Measurements from ENCODE around the gene AGPAT4. TPM values are rescaled to one million over a fixed set of nuclear protein-coding genes. Genes with fewer than 3 reads are reported as not detected.

The AGPAT4 gene
- polyA plus RNA-seq, 1 of the 3 experiments (the other 2 are of a cell fraction) = 3.9 TPM

DNA sequence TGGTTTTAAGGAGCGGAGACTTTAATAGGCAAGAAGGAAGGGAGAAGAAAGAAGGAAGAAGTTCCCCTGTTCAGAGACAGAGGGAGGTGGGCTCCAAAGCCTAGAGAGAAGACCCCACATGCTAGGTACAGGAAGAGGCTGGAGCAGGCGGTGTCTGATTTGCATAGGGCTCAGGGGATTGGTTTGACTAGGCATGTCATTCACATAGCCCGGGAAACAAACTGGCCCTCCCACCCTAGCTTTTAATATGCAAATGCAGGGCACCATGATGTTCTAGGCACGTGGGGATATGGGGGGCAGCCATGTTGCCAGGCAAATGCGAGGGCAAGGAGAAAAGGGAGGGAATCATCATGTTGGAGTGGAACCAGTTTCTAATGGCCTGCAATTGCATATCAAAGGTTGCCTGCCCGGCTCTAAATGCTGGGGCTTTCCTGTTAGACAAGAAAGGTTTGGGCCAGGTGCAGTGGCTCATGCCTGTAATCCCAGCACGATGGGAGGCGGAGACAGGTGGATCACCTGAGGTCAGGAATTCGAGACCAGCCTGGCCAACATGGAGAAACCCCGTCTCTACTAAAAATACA, 34.3 kb upstream of the AGPAT4 start:
- Histone ChIP-seq H2AFZ (ENCODE audit: low read depth) (no peak overlapping the region), H3K4me3 (ENCODE audit: low read depth in 2 of 2, low read length in 1 of 2) (no peak overlapping the region), H3F3A (replicated peaks; ENCODE audit: insufficient read depth) (no peaks in the 10 kb centered on the region), H3K9me3 (no peaks in the 10 kb centered on the region), H3K27me3 (ENCODE audit: insufficient read depth) (no peaks in the 10 kb centered on the region), H3K9me2 (no peaks in the 10 kb centered on the region), H4K20me1 (ENCODE audit: insufficient read depth) (no peaks in the 10 kb centered on the region), H3K4me1 (ENCODE audit: control insufficient read depth in 1 of 2, insufficient read depth in 2 of 2, low read depth in 1 of 2, low read length in 1 of 2) (peaks cover 0 to 4% of the 10 kb centered on the region in 2 experiments; a peak in 1 of 4 replicates), H3K36me3 (replicated peaks in 1 of 2; ENCODE audit: control insufficient read depth in 1 of 2, insufficient read depth in 2 of 2, low read length in 1 of 2) (no peaks in the 10 kb centered on the region), H3K27ac (ENCODE audit: low read depth in 2 of 2, low read length in 1 of 2) (no peak overlapping the region), H3K4me2 (no peak overlapping the region), H3K9ac (no peak overlapping the region), H3K79me2 (ENCODE audit: insufficient read depth) (no peaks in the 10 kb centered on the region)
- POLR2A ChIA-PET = no interaction called here
- 49% methylated on average over 10 of the region's 10 CpGs for WGBS (ENCODE audit: low lambda C conversion rate)
- no peak for TF ChIP-seq NRF1 (IDR thresholded peaks at IDR 0.05; ENCODE audit: low read depth, low read length)
- TF ChIP-seq, protein P1, sequence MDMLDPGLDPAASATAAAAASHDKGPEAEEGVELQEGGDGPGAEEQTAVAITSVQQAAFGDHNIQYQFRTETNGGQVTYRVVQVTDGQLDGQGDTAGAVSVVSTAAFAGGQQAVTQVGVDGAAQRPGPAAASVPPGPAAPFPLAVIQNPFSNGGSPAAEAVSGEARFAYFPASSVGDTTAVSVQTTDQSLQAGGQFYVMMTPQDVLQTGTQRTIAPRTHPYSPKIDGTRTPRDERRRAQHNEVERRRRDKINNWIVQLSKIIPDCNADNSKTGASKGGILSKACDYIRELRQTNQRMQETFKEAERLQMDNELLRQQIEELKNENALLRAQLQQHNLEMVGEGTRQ (IDR thresholded peaks at IDR 0.05; ENCODE audit: borderline replicate concordance, low read depth, low read length) = no peak
- TF ChIP-seq EP300 (IDR thresholded peaks at IDR 0.05; ENCODE audit: borderline replicate concordance in 1 of 2, low read depth in 1 of 2, low read length in 1 of 2) = no peak
- TF ChIP-seq TEAD4 (IDR thresholded peaks at IDR 0.05; ENCODE audit: borderline replicate concordance, insufficient read depth) = no peak
- TF ChIP-seq, protein P2, sequence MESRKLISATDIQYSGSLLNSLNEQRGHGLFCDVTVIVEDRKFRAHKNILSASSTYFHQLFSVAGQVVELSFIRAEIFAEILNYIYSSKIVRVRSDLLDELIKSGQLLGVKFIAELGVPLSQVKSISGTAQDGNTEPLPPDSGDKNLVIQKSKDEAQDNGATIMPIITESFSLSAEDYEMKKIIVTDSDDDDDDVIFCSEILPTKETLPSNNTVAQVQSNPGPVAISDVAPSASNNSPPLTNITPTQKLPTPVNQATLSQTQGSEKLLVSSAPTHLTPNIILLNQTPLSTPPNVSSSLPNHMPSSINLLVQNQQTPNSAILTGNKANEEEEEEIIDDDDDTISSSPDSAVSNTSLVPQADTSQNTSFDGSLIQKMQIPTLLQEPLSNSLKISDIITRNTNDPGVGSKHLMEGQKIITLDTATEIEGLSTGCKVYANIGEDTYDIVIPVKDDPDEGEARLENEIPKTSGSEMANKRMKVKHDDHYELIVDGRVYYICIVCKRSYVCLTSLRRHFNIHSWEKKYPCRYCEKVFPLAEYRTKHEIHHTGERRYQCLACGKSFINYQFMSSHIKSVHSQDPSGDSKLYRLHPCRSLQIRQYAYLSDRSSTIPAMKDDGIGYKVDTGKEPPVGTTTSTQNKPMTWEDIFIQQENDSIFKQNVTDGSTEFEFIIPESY (IDR thresholded peaks at IDR 0.05; ENCODE audit: borderline replicate concordance, low read depth) = no peak
- TF ChIP-seq JUND (IDR thresholded peaks at IDR 0.05) = no peak
- no peak for TF ChIP-seq IRF3 (IDR thresholded peaks at IDR 0.05; ENCODE audit: low read depth, low read length)
- no peak for TF ChIP-seq RAD21 (IDR thresholded peaks at IDR 0.05; ENCODE audit: low read length)
- TF ChIP-seq, protein P3, sequence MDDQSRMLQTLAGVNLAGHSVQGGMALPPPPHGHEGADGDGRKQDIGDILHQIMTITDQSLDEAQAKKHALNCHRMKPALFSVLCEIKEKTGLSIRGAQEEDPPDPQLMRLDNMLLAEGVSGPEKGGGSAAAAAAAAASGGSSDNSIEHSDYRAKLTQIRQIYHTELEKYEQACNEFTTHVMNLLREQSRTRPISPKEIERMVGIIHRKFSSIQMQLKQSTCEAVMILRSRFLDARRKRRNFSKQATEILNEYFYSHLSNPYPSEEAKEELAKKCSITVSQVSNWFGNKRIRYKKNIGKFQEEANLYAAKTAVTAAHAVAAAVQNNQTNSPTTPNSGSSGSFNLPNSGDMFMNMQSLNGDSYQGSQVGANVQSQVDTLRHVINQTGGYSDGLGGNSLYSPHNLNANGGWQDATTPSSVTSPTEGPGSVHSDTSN (IDR thresholded peaks at IDR 0.05) = no peak
- TF ChIP-seq YY1 (IDR thresholded peaks at IDR 0.05; ENCODE audit: low read depth) = no peak
- no peak for TF ChIP-seq USF1 (IDR thresholded peaks at IDR 0.05; ENCODE audit: borderline replicate concordance, low read depth)
- no peak for TF ChIP-seq MEF2A (IDR thresholded peaks at IDR 0.05; ENCODE audit: borderline replicate concordance, low read depth)
- TF ChIP-seq CTCF (IDR thresholded peaks at IDR 0.05) = no peak
- no peak for TF ChIP-seq ELF1 (IDR thresholded peaks at IDR 0.05)
- CTCF ChIA-PET = no interaction called here
- no peak for DNase-seq
